Ascending aorta (tissue), 2 donors: Measurements from ENCODE around the gene RET. TPM values are rescaled to one million over a fixed set of nuclear protein-coding genes. Genes with fewer than 3 reads are reported as not detected.
"Not testable (repeated sequence)": the region's sequence is repeated elsewhere in the genome, so short reads cannot be mapped to it uniquely, and the experiment has no call there.

ENCODE experiments used
- DNase-seq, 2 donors: peaks; one replicate each; pipeline ENCODE4 v3.0.0-alpha.2; 2019; ENCODE audit warnings: low spot score in 2 of 2
- H3K27ac ChIP-seq, 2 donors: fragments of 200-600 bp; sonication (generic); one replicate each; pipeline ENCODE4 v1.5.1; 2016 to 2017; ENCODE audit warnings: mild to moderate bottlenecking in 1 of 2
- H3K27me3 ChIP-seq: fragments of 200-600 bp; sonication (generic); one replicate; pipeline ENCODE4 v1.5.1; 2017
- H3K36me3 ChIP-seq, 2 donors: fragments of 200-600 bp; sonication (generic); one replicate each; pipeline ENCODE4 v1.5.1; 2016
- H3K4me1 ChIP-seq, 2 donors: fragments of 200-600 bp; sonication (generic); one replicate each; pipeline ENCODE4 v1.5.1; 2016 to 2017; ENCODE audit warnings: mild to moderate bottlenecking in 1 of 2
- H3K4me3 ChIP-seq, 2 donors: fragments of 200-600 bp; sonication (generic); one replicate each; pipeline ENCODE4 v1.5.1; 2016 to 2017; ENCODE audit warnings: mild to moderate bottlenecking in 1 of 2
- H3K9me3 ChIP-seq, 2 donors: fragments of 200-600 bp; sonication (generic); one replicate each; pipeline ENCODE4 v1.5.1; 2016
- CTCF ChIP-seq, 3 experiments: fragments of 200-600 bp in 2 of 3; fragments of 450-650 bp in 1 of 3; sonication (generic) in 2 of 3; IDR thresholded peaks; one replicate each; pipeline ENCODE4 v1.5.1; 2016 to 2019; ENCODE audit warnings: antibody characterized with exemption in 3 of 3, mild to moderate bottlenecking in 1 of 3, moderate library complexity in 1 of 3
- intact Hi-C: fragments of 100-400 bp; cut with DNase I; formaldehyde crosslinking; loops from one replicate; pipeline ENCODE4 v1.15.1; 2023
- total RNA-seq: library from RNA; depleted of rRNA; stranded (reverse); fragments of >200 nt; gene quantifications from one replicate; pipeline ENCODE4 v1.1.0, GENCODE V29; 2016

RET gene
- total RNA-seq, 1 donor from 2014 or later: not detected

- no peak for DNase-seq
- Histone ChIP-seq H3K27me3 (no peaks in the 10 kb centered on the region), H3K36me3 (no peaks in the 10 kb centered on the region), H3K9me3 (no peaks in the 10 kb centered on the region), H3K4me3 (peak overlapping the region; percentile 85 to 87), H3K4me1 (peaks cover 0 to 15% of the 10 kb centered on the region in 2 donors), H3K27ac (peak overlapping the region; percentile 92 to 98)
- peak in 1 of 3 experiments; percentile 11 for TF ChIP-seq CTCF (IDR thresholded peaks at IDR 0.05)
- intact Hi-C loops: loop anchor here (2.0 to 10.0 kb wide), 4 partner anchors 258 to 586 kb away; partner anchors contain the start of genes HNRNPF and ZNF239
These were observed 61.9 kb downstream of the RET start for GRCh38 chr10:43138757-43139241.

GRCh38 chr10:43141421-43141820 is 64.6 kb downstream of the RET start:
- TF ChIP-seq CTCF (IDR thresholded peaks at IDR 0.05): no peak
- Histone ChIP-seq H3K9me3 (no peaks in the 10 kb centered on the region), H3K4me1 (peaks cover 0 to 15% of the 10 kb centered on the region in 2 donors), H3K4me3 (no peak overlapping the region), H3K36me3 (no peaks in the 10 kb centered on the region), H3K27me3 (no peaks in the 10 kb centered on the region), H3K27ac (no peak overlapping the region)
- DNase-seq: no peak
- intact Hi-C loops: no loop called here

- no peaks in the 10 kb centered on the region for H3K27me3 ChIP-seq
- no peak overlapping the region for H3K27ac ChIP-seq
- no peak for TF ChIP-seq CTCF (IDR thresholded peaks at IDR 0.05)
- peaks cover 0 to 2% of the 10 kb centered on the region in 2 donors for H3K4me1 ChIP-seq
- DNase-seq: no peak
- H3K36me3 ChIP-seq: no peaks in the 10 kb centered on the region
- intact Hi-C loops: no loop called here
- no peak overlapping the region for H3K4me3 ChIP-seq
- H3K9me3 ChIP-seq: peaks cover 0 to 13% of the 10 kb centered on the region in 2 donors
These were observed 68.4 kb downstream of the RET start for GRCh38 chr10:43145311-43145710.

- DNase-seq, H3K27me3 ChIP-seq, H3K27ac ChIP-seq: not testable (repeated sequence)
These were observed 69.1 kb downstream of the RET start for GRCh38 chr10:43145936-43146335.

GRCh38 chr10:43151371-43151770 is 74.5 kb downstream of the RET start:
- no peak for TF ChIP-seq CTCF (IDR thresholded peaks at IDR 0.05)
- Histone ChIP-seq H3K27ac (no peak overlapping the region), H3K4me3 (no peak overlapping the region), H3K36me3 (no peaks in the 10 kb centered on the region), H3K9me3 (peaks cover 0 to 13% of the 10 kb centered on the region in 2 donors), H3K4me1 (peaks cover 0 to 3% of the 10 kb centered on the region in 2 donors), H3K27me3 (no peaks in the 10 kb centered on the region)
- intact Hi-C loops: no loop called here
- no peak for DNase-seq

More at GRCh38 chr10:43145936-43146335, 69.1 kb downstream of the RET start:
- H3K4me3 ChIP-seq, intact Hi-C loops, H3K4me1 ChIP-seq, H3K36me3 ChIP-seq: not testable (repeated sequence)
- H3K9me3 ChIP-seq: peaks cover 0 to 13% of the 10 kb centered on the region in 2 donors

- intact Hi-C loops: no loop called here
- Histone ChIP-seq H3K36me3 (no peaks in the 10 kb centered on the region), H3K4me1 (peaks cover 0 to 8% of the 10 kb centered on the region in 2 donors), H3K27me3 (no peaks in the 10 kb centered on the region), H3K9me3 (peaks cover 0 to 6% of the 10 kb centered on the region in 2 donors), H3K27ac (no peak overlapping the region), H3K4me3 (no peak overlapping the region)
- DNase-seq: no peak
- no peak for TF ChIP-seq CTCF (IDR thresholded peaks at IDR 0.05)
These were observed 77.0 kb downstream of the RET start for GRCh38 chr10:43153901-43154300.
